NCI-H345 (cell line): Measurements from ENCODE around the gene PLEKHJ1.

Experiments
- DNase-seq: peaks from one replicate; lab custom pipeline; 2025; lab: John Stamatoyannopoulos, UW

The PLEKHJ1 gene

DNA sequence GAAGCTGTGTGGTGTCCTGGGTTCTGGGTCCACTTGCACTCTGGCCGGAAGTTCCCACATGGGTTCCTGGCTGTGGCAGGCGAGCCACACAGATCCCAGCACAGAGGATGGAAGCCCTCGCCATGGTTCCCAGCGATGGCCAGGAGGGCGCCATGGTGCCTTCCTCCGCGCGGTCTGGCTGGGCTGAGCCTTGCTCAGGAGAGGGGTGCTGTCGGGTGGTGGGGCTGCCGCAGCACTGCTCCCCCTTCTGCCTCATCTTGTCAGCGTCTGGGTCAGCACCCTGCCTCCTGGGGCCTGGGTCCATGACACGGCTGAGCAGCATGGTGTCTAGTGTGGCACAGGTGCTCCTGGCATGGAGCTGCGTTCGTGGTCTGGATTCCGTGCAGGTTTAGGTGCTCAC lies 38.9 kb downstream of the PLEKHJ1 start:
- DNase-seq: no peak

DNA sequence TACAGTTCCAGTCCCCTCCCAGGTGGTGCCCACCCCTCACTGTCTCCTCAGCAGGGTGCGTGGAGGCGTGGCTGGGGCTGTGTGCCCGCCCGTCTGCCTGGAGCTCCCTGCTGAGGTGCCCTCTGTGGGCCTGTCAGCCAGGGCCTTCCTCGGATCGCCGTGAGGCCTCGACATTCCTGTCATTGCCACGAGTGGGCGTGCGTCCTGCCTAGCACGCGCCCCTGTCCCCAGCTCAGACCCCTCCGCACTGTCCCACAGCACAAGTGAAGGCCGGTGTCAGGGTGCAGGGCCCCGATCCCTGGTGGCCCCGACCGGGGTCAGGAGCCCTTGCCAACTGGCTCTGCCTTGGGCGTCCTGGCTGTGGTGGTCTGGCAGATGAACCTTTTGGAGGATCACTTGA lies 40.2 kb downstream of the PLEKHJ1 start:
- no peak for DNase-seq

- DNase-seq: no peak
These were observed 40.8 kb downstream of the PLEKHJ1 start for GRCh38 chr19:2195361-2195760.

- DNase-seq: no peak
These were observed 41.5 kb downstream of the PLEKHJ1 start for GRCh38 chr19:2194513-2195078.

DNA sequence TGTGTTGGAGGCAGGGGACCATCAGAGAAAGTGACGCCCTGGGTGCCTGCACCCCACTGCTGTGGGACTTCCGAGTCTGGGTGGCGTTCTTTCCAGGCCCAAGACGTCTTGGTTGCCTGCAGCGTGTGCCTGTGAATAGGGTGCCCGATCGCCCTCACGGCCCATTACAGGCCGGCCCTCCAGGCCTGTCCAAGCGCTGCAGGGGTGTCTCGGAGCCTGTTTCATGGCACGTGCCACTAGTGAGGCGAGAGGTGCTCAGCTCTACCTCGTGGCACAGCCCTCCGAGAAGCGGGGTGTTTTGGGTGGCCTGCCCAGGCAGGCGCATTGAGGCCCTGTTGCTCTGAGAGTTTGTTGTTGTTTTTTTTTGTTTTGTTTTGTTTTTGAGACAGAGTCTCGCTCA lies 42.3 kb downstream of the PLEKHJ1 start:
- no peak for DNase-seq

GRCh38 chr19:2192862-2193261 lies 43.3 kb downstream of the PLEKHJ1 start:
- no peak for DNase-seq

DNA sequence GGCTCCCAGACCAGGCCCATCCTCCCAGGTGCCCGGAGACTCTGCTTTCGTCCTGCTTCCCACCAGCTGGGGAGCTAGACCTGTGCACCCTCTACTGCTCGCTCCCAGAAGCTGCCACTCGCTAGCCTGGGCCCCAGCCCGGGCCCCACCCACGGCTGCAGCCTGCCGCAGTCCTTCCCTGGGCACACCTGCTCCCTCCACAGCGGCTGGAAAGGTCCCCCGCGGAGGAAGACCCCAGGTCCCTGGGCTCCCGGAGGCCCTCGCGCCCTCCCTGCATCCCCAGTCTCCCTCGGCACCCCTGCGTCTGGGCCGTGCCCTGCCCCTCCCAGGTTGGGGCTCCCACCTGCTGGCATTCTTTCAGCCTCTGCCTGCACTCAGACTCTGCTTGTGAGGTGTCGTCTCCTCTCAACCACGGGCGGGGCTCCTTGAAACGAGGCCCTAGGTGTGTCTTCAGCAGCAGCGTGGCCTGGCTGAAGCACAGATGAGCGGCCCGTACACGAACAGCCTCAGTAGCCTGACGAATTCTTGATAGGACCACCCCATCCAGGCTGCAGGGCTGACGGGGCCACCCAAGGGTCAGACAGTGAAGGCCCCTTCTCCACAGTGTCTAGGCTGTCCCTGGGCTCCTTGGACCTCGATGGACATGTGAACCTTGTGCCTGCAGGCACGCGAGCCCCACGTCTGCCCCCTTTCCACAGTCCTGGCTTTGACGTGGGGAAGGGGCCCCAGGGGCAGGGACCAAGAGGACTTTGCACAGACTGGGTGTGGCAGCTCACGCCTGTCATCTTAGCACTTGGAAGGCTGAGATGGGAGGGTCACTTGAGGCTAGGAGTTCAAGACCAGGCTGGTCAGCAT lies 44.4 kb downstream of the PLEKHJ1 start:
- DNase-seq: no peak

DNA sequence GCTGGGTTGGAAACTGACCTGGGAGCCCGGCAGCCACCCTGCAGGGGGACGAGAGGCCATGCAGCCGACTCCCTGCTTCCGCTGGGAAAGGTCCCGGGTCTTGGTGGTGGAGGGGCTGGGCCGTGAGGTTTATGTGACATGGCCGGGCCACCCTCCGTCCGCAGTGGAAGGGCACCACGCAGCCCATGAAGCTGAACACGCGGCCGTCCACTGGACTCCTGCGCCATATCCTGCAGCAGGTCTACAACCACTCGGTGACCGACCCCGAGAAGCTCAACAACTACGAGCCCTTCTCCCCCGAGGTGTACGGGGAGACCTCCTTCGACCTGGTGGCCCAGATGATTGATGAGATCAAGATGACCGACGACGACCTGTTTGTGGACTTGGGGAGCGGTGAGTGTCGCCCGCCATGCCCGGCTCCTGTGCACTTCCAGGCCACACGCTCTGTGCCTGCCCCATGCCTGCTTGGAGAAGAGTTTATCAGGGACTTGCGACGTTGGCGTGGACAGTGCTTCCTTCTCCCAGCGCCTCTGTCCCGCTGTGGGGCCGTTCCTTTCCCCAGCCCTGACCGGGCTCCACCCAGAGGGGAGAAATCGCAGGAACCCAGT lies 45.2 kb downstream of the PLEKHJ1 start:
- no peak for DNase-seq

DNA sequence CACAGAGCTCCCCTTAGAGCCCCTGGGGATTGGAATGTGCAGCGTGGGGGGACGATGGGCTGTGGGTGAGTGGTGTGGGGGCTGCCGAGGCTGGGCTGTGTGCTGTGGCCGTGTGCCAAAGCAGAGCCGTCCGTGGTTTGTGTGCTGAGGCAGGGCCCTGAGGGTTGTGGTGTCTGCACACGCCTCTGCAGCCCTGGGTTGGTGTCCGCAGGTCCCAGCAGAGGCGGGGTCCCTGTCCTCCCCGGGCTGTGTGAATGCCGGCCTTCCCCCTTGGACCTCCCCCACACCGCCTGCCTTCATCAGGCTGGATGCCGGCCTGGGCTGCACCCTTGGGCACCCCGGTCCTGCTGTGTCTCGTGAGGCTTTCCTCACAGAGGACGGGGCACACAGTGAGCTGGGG lies 46.2 kb downstream of the PLEKHJ1 start:
- no peak for DNase-seq

DNA sequence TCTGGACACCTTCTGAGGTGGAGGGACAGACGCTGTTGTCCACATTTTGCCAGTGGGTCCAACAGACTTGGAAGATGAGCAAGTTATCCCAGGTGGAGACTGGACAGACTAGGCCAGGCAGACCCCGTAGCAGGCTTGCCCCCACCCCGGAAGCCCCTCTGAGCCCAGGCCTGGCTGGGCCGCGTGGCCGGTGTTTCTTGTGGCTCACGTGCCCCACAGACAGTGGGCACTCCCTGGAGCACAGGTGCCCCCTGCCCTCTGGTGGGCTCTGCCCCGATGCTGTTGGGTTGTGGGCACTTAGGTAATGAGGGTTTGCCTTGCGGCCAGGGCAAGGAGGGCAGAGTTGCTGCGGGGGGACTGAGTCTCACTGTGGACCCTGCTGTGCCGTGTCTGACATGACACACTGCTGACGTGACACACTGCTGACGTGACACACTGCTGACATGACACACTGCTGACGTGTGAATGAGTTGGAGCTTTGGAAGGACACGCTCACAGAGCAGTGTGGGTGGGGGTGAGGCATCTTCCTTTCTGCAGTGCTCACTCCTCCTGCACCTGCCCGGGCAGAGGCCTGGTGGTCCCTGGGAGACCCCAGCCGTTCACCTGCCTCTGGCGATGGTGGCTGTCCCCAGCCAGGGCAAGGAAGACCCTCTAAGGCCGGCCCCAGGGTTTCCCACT lies 47.3 kb downstream of the PLEKHJ1 start:
- DNase-seq: no peak

- no peak for DNase-seq
These were observed 49.0 kb downstream of the PLEKHJ1 start for GRCh38 chr19:2187159-2187558.

DNA sequence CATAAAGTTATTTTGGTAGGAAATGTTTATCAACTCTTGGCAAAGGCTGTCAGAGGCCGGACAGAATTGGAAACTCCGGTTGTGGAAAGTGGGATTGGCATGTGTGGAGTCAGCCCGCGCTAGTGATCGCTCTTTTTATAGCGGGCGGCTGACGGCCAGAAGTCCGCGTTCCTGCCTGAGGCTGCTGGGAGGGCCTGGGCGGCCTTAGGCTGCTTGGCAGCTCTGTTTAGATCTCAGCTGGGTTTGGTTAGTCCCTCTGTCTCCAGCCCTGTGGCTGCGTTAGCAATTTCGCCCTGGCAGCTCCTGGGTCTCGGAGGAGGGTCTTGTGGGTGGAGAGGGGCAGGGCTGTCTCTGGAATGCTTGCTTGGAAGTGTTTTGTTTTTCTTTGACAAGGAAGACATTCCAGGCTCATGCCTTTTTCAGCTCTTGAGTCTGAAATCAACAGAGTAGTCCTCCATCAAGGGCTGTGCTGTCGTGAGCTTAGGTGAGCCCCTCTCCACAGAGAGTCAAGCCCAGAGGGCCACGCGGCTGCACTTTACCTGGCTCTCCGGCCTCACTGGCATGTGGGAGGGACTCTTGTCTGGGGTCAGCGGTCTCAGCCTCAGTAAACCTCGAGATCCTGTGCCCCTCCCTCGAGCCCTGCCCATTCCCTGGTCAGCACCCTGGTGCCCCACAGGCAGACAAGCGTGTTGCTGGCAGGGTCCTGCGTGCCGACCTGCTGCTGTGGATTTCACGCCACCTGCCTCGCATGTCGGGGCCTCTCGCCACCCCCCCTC lies 49.9 kb downstream of the PLEKHJ1 start:
- DNase-seq: no peak

GRCh38 chr19:2185734-2186070 lies 50.4 kb downstream of the PLEKHJ1 start:
- DNase-seq: no peak

DNA sequence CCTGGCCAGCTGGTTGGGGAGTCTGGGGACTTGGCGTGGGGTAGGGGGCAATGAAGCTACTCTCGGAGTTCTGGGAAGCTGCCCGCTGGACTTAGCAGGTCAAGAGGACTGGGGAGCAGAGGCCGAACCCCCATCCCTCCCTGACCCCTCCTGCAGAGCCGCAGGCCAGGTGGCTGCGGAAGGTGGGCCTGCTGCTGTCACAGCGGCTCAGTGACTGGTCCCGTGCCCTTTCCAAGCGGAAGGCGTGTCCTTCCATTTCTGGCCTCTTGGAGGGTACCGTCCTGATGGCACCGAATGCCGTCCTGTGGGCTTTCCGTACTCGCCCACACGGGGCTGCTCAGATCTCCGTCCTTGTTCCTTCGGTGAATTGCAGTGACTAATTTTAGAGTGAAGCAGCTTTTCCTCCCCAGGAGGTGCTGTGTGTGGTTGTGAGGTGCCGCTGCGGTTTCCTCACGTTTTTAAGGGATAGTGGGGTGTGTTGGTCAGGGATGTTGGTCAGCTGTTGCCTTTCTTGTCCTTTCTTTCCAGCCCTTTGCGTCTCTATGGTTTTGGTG lies 51.6 kb downstream of the PLEKHJ1 start:
- no peak for DNase-seq
